Dermis blood vessel endothelial cell (primary cell): ENCODE results near the gene SMAD4. TPM values are rescaled to one million over a fixed set of nuclear protein-coding genes. Genes with fewer than 3 reads are reported as not detected.
A peak's percentile ranks its signal among the peaks of the same experiment; 100 is the strongest.

Experiments
- DNase-seq: peaks from one replicate; pipeline ENCODE4 v3.0.0; 2010
- total RNA-seq: library from RNA; depleted of rRNA; stranded (reverse); fragments of >200 nt; gene quantifications from 2 replicates; pipeline ENCODE4 v1.2.3, GENCODE V29; 2014

SMAD4 gene
- total RNA-seq, 1 donor from 2014 or later, result 100 TPM

DNA sequence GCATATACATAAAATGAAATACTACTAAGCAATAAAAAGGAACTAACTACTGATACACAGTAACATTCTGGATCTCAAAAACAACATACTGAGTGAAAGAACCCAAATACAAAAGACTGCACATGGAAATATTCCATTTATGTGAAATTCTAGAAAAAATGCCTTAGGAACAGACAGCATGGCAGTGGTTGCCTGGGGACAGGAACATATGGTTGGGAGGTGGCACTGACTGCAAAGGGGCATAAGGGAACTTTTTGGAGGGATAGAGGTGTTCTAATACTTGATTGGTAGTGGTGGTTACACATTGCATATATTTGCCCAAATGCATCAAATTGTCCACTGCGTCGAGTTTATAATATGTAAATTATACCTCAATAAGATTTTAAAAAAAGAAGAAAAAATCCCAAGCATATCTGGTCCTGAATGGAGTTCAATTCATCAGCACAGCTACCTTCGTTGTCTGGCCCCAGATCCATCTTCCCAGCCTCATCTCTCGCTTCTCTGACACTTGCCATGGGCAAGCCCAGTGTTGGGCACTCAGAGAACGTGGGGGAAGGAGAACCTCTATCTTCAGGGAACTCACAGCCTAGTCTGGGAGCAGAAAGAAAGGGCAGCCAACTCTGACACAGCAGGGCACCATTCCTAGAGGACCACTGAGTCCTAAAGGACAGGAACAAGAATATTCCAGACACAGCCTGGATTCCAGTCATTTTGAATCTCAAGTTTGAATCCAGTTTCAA, 8.6 kb upstream of the SMAD4 start:
- no peak for DNase-seq

GRCh38 chr18:51025512-51025911, 4.5 kb upstream of the SMAD4 start:
- no peak for DNase-seq

GRCh38 chr18:51028201-51028805, 1.7 kb upstream of the SMAD4 start:
- DNase-seq, result no peak

- no peak for DNase-seq
Measured at GRCh38 chr18:51029378-51029693, 677 bp upstream of the SMAD4 start.

DNA sequence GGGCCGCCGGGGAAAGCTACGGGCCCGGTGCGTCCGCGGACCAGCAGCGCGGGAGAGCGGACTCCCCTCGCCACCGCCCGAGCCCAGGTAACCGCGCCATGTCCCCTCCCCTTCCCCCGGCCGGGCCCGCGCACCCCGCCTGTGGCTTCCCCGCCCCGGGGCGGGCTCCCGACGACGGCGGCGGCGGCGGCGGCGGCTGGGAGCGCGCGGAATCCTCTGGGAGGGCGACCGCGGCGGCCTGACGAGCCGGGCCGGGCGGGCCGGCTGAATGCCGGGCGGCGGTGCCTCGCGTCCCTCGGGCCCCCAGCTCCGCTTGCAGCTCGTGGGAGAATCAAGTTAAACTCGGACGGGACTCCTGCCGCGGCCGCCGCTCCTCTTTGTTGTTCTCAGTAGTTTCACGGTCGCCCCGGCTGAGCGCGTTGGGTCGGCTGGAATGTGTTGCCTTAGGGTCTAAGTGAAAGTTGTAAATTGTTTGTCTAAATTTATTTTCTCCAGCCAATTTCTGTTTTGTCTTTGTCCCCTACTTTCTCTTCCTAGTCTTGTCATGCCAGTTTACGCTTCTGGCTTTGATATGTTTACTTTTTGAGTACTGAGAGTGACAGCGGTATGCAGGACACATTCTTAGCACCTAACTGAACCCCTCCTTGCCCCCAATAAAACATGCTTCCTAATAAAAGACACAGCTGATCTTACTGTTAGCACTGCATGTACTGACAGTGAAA, 685 bp downstream of the SMAD4 start:
- DNase-seq, result peak; percentile 73

DNA sequence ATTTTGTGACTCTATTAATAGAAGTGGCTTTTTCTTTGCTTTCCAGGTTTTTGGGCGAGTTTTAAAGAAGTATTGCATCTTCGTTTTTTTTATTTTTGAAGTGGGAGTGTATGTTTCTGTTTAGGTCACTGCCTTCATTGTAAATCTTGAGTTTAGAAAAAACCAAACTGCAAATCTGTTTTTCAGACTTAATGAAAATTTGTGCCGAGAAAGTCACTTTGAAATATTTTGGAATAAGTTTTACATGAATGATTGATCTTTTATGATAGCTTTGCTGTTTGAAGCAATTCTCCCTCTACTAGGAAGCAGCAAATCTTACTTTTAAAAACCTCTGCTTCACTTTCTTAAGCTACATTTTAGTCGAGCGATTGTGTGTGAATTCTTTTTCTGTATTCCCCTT, 2.2 kb downstream of the SMAD4 start:
- no peak for DNase-seq

- no peak for DNase-seq
Measured at GRCh38 chr18:51037230-51037629, 7.2 kb downstream of the SMAD4 start.

DNA sequence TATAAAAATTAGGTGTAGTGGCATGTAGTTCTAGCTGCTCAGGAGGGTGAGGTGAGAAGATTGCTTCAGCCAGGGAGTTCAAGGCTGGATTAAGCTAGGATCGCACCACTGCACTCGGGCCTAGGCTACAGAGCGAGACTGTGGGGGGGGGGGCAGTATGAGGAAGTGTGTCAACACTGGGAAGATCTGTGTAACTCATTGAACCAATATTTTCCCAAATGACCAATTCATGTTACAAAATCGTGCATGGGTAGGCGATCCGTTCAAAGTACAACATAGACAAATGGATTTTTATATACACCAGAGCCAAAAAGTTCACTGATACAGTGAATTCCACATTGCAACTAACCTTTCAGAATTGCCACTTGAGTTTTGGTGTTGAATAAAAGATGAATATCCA, 8.1 kb downstream of the SMAD4 start:
- no peak for DNase-seq

DNA sequence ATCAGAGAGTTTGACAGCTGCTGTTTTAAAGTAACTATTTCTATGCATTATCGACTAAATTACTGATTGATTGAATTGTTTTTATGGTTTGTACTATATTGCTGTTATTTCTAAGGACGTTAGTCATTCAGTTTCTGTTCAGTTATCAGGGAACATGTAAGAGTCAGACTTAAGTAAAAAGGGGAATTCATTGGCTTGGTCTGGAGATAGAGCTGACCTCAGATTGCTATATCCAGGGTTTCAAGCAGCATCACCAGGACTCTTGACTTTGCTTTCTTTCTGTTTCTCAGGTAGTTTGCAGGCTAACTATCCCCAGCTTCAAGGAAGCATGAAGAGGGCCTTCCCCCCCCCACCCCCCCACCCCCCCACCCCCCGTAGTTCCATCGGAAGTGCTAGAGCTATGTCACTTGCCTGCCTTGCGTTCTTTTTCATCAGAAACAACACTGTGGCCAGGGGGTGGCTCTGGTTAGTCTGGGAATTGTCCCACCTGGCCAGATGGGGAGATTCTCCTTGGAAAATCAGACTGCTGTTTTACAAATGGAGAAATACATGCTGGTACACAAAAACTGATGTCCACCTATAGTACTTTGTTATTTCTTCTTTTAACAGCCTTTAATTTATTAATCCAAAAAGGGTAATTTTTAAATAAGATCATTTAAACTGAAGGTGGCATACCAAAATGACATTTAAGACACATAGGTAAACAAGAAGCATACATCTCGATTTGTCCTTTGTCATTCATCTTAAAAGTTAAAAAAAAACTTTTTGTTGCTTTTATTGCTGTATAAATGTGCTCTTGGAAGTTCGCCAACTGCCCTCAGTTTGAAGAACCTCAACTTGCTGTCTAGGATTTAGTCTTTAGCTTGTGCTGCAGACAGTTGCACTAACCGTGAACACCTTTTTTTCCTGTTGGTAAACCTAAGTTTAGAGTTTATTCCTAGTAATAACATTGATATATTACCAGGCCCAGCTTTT, 9.4 kb downstream of the SMAD4 start:
- DNase-seq, result peak; percentile 21

GRCh38 chr18:51041677-51042352, 11.8 kb downstream of the SMAD4 start:
- DNase-seq, result no peak

DNA sequence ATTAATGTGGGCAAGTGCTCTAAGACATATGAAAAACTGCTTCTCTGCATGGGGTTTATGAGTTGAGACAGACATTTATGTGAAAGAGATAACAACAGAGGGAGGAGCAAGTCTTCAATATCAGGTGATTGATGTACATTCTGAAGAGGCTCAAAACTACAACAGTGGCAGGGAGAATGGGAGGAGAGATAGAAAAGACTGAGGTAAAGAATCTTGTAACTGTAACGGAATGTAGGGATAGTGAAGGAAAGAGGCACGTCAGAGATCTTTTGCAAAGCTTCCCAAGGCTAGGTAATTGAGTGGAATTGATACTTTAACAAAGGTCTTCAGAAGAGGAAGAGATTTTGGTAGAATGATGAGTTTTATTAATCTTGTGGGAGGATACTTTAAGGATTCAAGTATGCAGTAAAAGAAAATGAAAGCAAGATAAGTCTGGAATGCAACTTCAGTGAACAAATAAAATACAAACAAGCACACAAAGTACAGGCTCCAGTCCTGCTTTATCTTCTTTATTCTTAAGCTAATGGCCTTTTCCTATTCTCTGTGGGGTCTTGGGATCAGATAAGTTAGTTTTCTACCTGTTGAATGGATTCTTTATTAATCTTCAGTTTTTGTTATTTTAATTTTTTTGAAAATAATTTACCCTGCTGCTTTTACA, 15.0 kb downstream of the SMAD4 start:
- DNase-seq, result no peak

- DNase-seq, result no peak
Measured at GRCh38 chr18:51048190-51048589, 18.2 kb downstream of the SMAD4 start.

- DNase-seq, result no peak
Measured at GRCh38 chr18:51049137-51049536, 19.1 kb downstream of the SMAD4 start.

DNA sequence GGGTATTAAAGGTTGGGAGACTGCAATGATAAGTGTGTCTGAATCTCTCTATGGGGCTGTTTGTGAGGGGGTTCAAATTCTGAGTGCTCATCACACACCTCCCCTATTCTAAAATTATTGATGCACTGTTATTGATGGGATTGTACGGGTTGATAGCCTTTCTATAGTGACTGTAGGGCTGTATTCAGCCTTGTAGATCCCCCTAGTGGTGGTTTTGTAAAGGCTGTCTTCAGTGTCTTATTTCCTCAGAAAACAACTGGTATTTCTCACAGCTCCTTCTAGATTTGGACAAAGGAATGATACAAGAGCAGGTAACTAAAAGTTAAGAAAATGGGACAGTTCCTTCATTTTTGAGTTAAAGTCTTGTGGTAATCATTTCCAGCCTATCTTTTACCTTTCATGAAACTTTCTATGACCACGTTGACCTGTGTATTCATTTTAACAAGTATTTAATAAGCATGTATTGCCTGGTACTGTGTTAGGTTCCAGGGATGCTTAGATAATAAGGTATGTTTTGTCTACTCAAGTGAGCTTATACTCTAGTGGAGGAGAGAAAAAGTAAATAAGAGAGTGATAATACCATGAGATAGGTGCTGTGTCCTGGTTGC, 21.2 kb downstream of the SMAD4 start:
- DNase-seq, result peak; percentile 75

DNA sequence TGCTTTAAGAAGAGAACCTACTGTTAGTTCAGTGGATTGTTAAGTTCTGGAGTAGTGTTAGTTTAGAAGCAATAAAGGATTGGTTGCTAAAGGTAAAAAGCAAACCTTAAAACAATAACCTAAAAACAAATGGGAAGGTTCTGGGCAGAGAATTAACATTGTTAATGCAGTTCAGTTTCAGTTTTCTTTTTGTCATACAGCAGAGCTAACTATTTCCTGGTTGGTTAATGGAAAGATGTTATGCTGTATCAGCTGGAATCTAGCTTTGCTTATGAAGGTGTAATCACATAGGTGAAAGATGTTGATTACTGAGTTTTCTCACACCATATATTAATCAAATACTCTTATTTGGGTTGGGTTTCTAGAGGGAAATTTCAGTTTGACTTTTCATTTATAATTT, 23.8 kb downstream of the SMAD4 start:
- peak; percentile 28 for DNase-seq

- no peak for DNase-seq
Measured at GRCh38 chr18:51054764-51055163, 24.8 kb downstream of the SMAD4 start.

- DNase-seq, result no peak
Measured at GRCh38 chr18:51059969-51060368, 30.0 kb downstream of the SMAD4 start.

DNA sequence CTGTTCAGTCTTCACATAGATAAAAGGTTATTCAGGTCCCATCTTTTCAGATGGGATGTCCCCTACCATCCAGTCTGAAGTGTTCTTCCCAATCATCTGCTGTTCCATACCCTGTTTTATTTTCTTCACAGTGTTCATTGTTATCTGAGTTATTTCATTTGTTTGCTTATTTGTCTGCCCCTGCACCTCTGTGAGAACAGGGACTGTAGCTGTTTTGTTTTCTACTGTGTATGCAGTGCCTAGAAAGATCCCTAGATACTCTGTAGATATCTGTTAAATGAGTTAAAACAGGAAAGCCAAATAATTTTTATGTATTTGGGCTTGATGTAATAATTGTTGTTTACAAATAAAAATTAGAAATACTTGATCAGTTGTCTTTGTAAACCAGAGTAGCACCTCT, 34.2 kb downstream of the SMAD4 start:
- no peak for DNase-seq

- no peak for DNase-seq
Measured at GRCh38 chr18:51066273-51066672, 36.3 kb downstream of the SMAD4 start.

GRCh38 chr18:51068105-51068504, 38.1 kb downstream of the SMAD4 start:
- DNase-seq, result no peak

- DNase-seq, result no peak
Measured at GRCh38 chr18:51069885-51070284, 39.9 kb downstream of the SMAD4 start.
